NCI-H128 (cell line): ENCODE data around the gene FOXP1.

Source experiments
- DNase-seq: peaks from one replicate; lab custom pipeline; 2025; ENCODE audit not compliant: unreplicated experiment; lab: John Stamatoyannopoulos, UW

Gene FOXP1

DNA sequence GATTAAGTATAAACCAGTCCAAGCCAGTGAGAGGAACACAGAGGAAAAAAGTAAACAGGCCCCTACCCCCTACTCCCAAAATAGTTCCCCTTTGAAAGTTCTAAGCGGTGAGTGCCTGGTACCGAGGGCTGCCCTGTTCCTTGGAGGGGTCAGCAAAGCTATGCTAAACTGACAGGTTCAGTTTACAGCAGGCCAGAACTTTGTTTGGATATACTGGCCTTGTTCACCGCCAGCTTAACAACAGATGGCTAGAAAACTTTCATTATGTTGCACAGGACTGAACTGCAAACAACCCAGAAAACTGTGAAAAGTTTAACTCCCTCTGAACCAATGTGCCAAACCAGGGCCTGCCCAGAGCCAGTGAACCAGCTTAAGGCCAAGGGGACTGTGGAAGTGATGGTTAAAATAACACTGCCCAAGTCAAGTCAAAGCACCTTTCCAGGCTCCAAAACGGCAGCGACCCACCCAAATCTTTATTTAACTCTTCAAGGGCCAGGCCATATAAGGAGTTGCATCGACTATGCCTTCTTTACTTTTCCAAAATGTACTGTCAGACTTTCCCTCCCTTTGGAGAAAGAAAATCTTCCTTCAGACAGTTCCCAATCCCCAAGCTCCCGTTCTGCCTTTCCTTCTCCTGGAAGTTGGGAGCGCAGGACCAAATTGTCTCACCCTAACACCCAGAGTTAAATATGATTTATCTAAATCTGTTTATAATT, 448.0 kb downstream of the FOXP1 start:
- DNase-seq: no peak

- no peak for DNase-seq
Measured at GRCh38 chr3:71134521-71134920, 449.0 kb downstream of the FOXP1 start.

DNA sequence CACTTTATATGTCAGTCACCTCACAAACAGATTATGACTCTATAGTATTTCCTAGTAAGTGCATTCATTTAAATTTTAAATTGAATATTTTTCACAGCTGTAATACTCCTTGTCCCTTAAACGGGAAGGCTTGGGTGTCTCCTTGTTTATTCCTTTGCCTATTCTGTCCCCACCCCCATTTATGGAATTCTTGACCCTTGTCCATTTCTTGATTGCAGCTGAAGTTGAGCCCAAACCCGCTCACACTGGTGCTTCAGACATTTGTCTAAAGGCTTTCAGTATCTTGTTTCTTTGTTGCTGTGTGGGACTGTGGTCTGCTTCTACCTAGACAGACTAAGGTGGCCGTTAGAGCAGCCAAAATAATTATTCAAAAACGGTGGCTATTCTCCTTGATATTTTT, 449.7 kb downstream of the FOXP1 start:
- no peak for DNase-seq

GRCh38 chr3:71132995-71133730, 450.4 kb downstream of the FOXP1 start:
- DNase-seq: no peak

DNA sequence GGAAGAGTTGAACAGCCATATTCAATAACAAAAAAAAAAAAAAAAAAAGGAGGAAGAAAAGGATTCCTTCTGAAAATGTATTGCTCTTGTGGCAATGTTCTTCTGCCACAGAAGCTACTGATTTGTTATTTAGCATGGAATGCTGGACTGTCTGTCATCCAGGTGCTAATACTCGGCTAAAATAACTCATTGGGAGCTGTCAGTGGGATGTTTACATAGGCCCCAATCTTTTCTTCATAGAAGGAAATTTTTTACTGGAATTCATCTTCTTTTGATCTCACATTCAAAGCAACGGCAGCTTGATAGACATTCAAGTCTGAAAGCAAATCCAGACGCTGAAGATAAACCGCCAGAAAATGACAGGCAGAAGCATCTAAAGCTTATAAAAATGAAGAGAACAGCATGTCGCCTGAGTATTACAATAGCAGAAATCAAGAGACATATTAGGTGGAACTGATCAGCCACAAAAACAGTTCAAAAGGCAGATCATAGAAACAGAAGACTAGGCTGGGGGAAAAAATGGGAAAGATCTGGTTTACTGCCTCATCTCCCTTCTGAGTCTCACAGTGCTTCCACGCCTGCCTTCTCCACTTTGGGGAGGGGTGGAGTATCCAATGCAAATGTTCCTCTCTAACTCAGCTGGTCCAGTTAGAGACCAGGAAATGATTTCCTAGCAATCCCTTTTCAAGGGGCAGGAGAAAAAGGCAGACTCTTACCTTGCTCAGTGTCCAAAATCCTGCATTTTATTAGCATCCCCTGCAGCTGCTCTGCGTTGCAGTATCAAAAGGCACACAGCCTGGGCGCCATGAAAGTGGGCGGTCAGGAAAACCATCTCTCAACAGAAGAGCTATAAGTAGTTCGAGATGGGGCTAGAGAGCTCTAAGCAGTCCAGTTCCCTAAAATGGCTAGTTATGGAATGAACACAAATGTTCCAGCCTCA, 451.9 kb downstream of the FOXP1 start:
- no peak for DNase-seq

GRCh38 chr3:71130471-71131374, 452.8 kb downstream of the FOXP1 start:
- DNase-seq: no peak

DNA sequence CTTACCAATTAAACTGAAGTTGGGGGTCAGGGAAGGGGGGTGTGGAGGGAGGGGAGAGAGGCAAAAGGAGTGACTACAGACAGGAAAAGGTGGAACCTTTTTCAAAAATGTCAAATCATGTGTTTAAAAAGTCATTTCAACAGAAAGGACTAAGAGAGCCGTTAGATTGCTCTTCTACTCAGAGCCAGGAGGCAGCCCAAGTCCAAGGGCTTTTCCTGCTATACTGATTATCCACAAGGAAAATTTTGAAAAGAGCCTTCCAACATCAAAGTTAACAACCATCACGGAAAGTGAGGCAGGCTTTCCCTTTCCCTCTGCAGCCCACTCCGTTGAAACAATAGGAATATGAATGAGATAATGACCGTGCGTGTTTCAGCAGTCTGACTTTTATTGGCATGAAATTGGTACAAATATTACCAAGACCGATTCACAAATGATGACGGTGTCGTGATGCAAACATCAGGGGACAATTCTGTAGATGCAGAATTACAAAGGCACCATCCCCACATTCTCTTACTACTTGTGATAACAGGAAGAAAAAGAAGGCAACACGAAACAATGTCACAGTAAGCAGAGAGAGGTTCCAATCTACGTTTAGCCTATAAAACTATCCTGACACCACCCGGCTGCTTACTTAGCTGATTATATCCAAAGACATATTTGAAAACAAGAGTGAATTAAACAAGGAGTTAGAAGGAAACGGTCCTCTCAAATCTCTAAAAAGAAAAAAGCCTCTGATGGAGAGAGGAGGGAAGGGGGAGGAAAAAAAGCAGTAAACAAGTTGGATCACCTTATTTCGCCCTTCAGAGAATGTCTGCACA, 453.7 kb downstream of the FOXP1 start:
- no peak for DNase-seq

GRCh38 chr3:71128961-71129360, 454.6 kb downstream of the FOXP1 start:
- no peak for DNase-seq

- no peak for DNase-seq
Measured at GRCh38 chr3:71127844-71128243, 455.7 kb downstream of the FOXP1 start.

GRCh38 chr3:71127052-71127831, 456.3 kb downstream of the FOXP1 start:
- DNase-seq: no peak

DNA sequence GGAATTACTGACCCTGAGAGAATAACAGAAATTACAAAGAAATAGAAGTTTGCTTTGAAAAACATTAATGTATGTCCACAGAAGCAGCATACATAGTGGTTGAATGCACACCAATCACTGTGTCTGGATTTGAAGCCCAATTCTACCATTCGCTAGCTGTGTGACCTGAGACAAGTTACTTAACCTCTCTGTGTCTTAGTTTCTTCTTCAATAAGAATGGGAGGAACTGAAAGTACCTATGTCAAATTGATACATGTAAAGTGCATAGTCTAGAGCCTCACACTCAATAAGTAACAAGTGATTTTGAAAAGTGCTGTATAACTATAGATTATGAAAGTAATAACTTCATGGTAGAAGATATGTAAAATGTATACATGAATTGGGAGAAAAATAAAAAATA, 457.8 kb downstream of the FOXP1 start:
- DNase-seq: no peak

DNA sequence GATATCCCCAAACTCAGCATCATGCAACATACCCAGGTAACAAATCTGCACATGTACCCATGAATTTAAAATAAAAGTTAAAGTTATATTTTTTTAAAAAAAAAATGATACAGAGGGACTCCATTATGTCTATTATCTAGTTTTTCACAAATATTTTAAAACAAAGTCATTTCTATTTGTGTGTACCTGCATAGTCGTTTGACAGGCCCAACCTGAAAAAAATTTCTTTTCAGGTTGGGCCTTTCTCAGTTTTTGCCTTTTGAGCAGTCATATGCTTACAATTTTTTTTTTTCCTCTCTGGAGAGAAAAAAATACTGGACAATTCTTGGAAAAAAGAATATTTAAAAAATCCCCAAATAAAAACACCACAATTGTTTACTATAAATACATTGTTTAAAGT, 459.5 kb downstream of the FOXP1 start:
- no peak for DNase-seq

- no peak for DNase-seq
Measured at GRCh38 chr3:71122641-71123040, 460.9 kb downstream of the FOXP1 start.

DNA sequence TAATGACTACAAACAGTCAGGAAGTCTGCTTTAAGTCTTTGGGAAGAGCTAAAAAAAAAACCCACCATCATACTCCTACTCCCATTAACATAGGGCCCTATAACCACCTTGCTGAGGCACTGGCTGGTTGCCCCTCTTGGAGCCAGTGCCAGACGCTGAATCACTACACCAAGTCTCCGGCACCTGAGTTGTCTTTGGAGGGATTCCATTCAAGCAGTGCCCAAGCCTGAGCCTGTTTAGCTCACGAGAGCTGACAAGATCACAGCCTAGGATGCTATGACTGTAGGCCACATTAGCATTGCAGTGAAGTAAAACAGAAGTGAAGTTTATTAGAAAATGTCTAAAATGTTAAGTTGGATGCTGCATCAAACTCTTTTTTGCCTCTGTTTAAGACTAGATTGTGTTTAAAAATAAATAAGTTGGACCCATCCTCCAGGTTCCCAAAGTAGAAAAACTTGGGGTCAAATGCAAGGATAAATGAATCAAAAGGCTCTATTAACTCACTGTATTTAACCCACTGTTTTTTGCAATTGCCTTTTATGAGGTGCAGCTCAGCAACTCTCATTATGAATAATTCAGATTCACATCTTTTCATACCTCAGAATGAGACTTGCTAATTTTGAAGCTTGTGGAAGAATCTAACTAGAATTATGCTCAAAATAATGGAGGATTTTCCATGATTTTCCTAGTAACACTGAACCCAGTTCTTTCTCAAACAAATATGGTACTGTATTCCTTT, 461.9 kb downstream of the FOXP1 start:
- no peak for DNase-seq

DNA sequence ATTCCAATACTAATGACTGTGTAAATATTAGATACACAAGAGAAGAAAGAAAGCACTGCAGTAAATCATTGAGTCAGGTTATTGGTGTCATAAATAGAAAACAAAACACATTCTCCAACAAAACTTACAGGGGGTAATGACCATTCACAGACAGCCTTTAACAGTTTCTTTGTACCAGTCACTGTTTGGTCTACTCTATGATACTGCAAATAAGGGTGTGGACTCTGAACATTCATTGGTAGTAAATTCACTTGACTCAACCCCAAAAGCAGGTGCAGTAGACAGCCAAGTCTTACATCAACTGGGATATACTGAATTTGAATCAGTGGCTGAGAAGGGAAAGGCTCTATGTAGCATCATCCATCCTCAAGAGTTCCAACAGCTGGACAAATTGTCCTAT, 463.5 kb downstream of the FOXP1 start:
- DNase-seq: no peak

DNA sequence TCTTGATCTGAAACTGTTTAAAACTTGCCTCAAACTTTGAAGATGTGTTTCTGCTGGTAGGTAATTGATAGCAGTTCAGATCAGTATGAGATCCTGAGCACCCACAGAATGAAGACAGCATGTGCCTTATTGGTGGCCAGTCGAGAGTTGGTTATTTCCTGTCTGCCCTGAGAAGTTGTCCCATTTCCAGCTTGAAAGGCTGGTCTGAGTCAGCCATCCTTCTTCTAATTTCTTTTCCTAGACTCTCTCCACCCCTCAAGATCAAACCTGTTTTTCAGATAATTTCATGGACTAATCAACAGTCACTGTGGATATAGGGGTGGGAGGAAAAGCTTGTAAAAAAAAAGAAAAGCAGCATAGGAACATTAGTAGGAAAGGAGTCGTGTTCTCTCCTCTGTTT, 464.4 kb downstream of the FOXP1 start:
- DNase-seq: no peak

GRCh38 chr3:71118436-71118835, 465.1 kb downstream of the FOXP1 start:
- DNase-seq: no peak

GRCh38 chr3:71117572-71118247, 465.8 kb downstream of the FOXP1 start:
- DNase-seq: no peak
